Measurements from ENCODE around the gene ZFTA. TPM values are rescaled to one million over a fixed set of nuclear protein-coding genes. Genes with fewer than 3 reads are reported as not detected.
"Not testable (repeated sequence)": the region's sequence is repeated elsewhere in the genome, so short reads cannot be mapped to it uniquely, and the experiment has no call there.

The ZFTA gene
- total RNA-seq, 4 donors from 2014 or later: 3.7 to 10.5 (median 8.5) TPM

DNA sequence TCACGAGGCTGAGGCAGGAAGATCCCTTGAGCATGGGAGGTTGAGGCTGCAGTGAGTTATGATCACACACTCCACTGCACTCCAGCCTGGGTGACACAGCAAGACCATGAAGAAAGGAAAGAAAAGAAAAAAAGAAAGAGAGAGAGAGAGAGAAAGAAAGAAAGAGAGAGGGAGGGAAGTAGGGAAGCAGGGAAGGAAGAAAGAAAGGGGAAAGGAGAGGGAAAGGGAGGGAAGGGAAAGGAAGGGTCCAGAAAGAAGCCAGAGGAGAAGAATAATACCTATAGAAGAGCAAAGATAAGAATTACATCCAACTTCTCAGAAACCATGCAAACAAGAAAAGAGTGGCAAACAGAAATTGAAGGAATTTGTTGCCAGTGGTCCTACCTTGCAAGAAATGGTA, 17.2 kb upstream of the ZFTA start:
- TF ChIP-seq, protein P1, sequence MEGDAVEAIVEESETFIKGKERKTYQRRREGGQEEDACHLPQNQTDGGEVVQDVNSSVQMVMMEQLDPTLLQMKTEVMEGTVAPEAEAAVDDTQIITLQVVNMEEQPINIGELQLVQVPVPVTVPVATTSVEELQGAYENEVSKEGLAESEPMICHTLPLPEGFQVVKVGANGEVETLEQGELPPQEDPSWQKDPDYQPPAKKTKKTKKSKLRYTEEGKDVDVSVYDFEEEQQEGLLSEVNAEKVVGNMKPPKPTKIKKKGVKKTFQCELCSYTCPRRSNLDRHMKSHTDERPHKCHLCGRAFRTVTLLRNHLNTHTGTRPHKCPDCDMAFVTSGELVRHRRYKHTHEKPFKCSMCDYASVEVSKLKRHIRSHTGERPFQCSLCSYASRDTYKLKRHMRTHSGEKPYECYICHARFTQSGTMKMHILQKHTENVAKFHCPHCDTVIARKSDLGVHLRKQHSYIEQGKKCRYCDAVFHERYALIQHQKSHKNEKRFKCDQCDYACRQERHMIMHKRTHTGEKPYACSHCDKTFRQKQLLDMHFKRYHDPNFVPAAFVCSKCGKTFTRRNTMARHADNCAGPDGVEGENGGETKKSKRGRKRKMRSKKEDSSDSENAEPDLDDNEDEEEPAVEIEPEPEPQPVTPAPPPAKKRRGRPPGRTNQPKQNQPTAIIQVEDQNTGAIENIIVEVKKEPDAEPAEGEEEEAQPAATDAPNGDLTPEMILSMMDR (IDR thresholded peaks at IDR 0.05): no peak
- TF ChIP-seq POLR2A (IDR thresholded peaks at IDR 0.05): no peak
- Histone ChIP-seq H3K27me3 (no peaks in the 10 kb centered on the region), H3K4me3 (no peak overlapping the region), H3K36me3 (no peaks in the 10 kb centered on the region), H3K4me1 (no peaks in the 10 kb centered on the region), H3K27ac (no peak overlapping the region), H3K9me3 (peaks cover 0 to under 1% (median 0%) of the 10 kb centered on the region in 4 donors)
- no peak for DNase-seq

- H3K4me1 ChIP-seq: no peaks in the 10 kb centered on the region
- no peak overlapping the region for H3K4me3 ChIP-seq
- TF ChIP-seq, protein P1 (IDR thresholded peaks at IDR 0.05): no peak
- TF ChIP-seq POLR2A (IDR thresholded peaks at IDR 0.05): no peak
- H3K9me3 ChIP-seq: no peaks in the 10 kb centered on the region
- no peaks in the 10 kb centered on the region for H3K36me3 ChIP-seq
- H3K27ac ChIP-seq: no peak overlapping the region
- DNase-seq: no peak
- no peaks in the 10 kb centered on the region for H3K27me3 ChIP-seq
Measured at GRCh38 chr11:63783925-63784592, 15.5 kb upstream of the ZFTA start.

- no peak for TF ChIP-seq POLR2A (IDR thresholded peaks at IDR 0.05)
- TF ChIP-seq, protein P1 (IDR thresholded peaks at IDR 0.05): no peak
- Histone ChIP-seq H3K27me3 (no peaks in the 10 kb centered on the region), H3K4me1 (no peaks in the 10 kb centered on the region), H3K27ac (no peak overlapping the region), H3K9me3 (no peaks in the 10 kb centered on the region), H3K36me3 (no peaks in the 10 kb centered on the region), H3K4me3 (no peak overlapping the region)
- no peak for DNase-seq
Measured at GRCh38 chr11:63782749-63783148, 14.2 kb upstream of the ZFTA start.

DNA sequence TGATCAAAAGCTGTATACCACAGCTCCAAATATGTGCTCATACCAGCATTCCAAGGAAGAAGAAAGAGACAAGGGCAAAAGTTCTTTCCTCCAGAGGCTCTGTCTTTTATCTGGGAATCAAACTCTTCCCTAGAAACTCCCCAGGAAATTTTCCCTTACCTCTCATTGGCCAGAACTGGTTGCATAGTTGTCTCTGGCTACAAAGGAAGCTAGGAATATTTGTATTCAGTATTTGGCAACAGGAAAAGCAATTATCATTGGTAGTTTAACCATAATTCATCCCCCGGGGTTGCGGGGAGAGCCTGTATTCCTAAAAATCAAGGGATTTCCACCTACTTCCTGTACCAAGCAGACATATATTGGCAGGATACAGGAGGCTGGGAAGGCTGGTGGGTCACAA, 10.5 kb upstream of the ZFTA start:
- H3K27me3 ChIP-seq: no peaks in the 10 kb centered on the region
- H3K4me3 ChIP-seq: no peak overlapping the region
- TF ChIP-seq, protein P1 (IDR thresholded peaks at IDR 0.05): no peak
- TF ChIP-seq POLR2A (IDR thresholded peaks at IDR 0.05): no peak
- H3K27ac ChIP-seq: no peak overlapping the region
- no peaks in the 10 kb centered on the region for H3K9me3 ChIP-seq
- no peak for DNase-seq
- H3K36me3 ChIP-seq: no peaks in the 10 kb centered on the region
- no peaks in the 10 kb centered on the region for H3K4me1 ChIP-seq

DNA sequence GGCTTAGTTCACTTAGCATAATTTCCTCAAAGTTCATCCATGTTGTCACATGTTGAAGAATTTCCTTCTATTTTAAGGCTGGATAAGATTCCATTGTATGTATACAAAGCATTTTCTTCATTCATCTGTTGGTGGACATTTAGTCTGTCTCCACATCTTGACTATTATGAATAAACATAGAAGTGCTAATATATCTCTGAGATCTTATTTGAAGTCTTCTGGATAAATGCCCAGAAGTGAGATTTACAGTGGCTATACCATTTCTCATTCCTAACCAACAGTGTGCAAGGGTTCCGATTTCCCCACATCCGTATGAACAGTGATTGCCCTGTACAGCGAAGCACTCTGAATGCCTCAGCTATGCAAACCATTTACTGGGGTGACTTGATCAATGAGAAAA, 6.6 kb upstream of the ZFTA start:
- no peak overlapping the region for H3K4me3 ChIP-seq
- no peak for DNase-seq
- H3K27ac ChIP-seq: no peak overlapping the region
- H3K36me3 ChIP-seq: no peaks in the 10 kb centered on the region
- H3K27me3 ChIP-seq: no peaks in the 10 kb centered on the region
- no peaks in the 10 kb centered on the region for H3K4me1 ChIP-seq
- no peaks in the 10 kb centered on the region for H3K9me3 ChIP-seq
- TF ChIP-seq POLR2A (IDR thresholded peaks at IDR 0.05): no peak
- TF ChIP-seq, protein P1 (IDR thresholded peaks at IDR 0.05): no peak

DNA sequence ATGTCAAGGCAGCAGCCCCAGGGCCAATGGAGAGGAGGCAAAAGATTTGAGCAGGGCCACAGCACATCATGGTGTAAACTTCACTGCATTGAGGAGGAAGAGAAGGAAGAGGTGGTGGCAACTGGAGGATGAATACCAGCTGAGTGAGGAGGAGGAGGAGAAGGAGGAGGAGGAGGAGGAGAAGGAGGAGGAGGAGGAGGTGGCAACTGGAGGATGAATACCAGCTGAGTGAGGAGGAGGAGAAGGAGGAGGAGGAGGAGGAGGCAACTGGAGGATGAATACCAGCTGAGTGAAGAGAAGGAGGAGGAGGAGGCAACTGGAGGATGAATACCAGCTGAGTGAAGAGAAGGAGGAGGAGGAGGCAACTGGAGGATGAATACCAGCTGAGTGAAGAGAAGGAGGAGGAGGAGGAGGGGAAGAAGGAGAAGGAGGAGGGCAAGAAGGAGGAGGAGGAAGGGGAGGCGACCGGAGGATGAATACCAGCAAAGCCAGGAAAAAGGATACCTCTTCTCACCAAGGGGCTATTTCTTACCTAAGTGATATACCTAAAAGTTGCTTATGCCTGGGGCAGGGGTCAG, 3.3 kb upstream of the ZFTA start:
- not testable (repeated sequence) for H3K27ac ChIP-seq, H3K4me3 ChIP-seq, H3K27me3 ChIP-seq, H3K36me3 ChIP-seq, H3K9me3 ChIP-seq, DNase-seq
- H3K4me1 ChIP-seq: peaks cover 0 to 20% (median 5%) of the 10 kb centered on the region in 4 donors

Data from Peyer's patch (tissue), 4 donors.